DMS53 treated with DMSO at 0.1 percent for 48 hours (cell line): Measurements from ENCODE around the gene OSM.

ENCODE experiments used
- DNase-seq: peaks from one replicate; lab custom pipeline; 2025; ENCODE audit not compliant: unreplicated experiment; lab: John Stamatoyannopoulos, UW

Gene OSM

DNA sequence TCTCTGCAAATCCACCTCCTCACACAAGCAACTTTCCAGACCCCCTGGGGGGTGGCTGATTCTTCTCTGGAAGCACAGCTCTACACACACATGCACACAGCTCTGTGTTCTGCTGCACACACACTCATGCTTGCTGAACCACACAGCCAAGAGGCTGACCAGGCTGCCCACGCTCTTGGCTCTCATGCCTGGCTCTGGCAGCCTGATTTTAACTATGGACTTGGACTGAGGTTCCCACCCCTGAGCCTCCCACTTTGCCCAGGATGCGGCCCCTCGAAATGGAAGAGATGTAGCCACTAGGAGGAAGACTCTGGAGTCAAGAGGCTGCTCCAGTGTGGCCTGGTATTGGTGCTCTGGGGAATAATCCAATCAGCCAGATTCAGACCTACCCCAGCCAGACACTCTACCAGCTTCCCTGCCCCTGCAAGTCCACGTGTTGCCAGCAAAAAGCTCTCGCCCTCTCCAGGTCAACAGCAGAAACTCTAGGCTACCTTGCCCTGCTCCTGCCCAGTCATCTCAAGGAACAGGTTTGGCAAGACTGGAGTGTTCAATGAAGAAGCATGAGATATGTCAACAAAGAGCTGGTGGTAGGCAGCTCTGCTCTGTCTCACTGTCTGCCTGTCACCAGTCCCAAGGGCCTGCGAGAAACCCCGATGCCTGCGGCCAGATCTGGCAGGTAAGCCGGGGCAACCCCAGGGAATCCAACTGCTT lies 31.5 kb upstream of the OSM start:
- DNase-seq, result peak; percentile 65

DNA sequence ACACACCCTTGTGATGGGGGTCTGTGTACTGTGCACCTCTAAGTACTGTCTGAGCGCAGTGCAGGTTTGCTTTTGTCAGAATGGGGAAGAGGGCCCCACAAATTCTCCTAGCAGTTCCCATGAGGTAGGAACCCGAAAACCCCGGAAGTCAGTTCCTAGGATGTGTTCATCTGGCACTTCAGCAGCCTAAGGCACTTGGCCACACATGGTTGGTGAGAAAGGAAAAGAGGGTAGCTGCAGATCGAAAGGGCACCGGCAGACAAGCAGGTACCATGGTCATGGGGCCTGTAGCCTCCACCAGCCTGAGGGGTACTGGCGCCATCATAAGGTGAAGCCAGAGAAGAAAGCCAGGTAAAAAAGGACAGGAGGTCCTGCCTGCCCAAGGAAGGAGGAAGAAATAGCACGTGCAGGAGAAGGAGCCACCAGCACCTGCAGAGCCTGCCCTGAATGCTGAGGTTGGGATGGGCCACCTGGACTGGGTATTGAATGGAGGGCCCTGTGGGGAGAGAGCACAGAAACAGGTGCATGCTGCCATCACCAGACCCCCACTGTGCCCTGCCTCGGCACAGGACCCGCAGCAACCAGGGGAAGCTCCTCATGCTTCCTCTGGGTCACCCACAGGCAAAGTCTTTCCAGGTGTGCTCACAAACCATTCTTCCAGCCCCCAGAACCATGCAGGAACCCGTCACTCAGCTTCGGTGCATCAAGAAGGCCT lies 30.8 kb upstream of the OSM start:
- DNase-seq, result no peak

DNA sequence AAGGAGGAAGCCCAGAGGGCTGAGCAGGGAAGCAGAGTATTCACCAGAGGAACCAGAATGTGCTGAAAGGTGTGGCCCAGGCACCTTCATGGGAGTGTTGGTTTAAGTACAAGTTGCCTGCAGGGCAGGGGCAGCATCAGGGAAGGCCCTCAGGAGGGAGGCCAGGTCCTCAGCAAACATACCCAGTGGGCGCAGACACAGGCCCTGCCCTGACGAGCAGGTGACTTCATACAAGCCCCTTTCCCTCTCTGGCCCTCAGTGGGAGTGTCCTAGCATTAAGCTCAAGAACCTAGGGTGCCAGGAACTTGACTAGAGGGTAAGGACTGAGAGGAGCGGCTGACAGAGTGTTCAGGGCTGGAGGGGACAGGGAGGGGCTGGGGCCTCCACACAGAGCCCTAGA lies 30.2 kb upstream of the OSM start:
- DNase-seq, result no peak

DNA sequence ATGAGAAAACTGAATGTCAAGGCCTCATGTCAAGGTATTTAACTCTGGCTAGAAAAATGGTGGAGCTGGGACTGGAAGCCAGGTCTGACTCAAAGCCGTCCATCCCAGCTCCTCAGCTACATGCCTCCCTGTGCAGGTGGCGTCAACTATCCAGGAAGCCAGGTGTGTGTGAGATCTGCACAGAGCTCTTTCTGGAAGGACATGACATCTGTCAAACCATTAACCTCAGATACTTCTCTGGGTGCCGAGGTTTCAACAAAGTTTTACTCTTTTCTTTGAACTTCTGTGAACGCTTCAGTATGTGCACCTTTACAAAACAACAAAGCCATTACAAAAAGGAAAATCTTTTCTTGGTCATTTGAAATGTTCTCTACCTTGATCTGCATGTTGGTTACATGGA lies 29.7 kb upstream of the OSM start:
- no peak for DNase-seq

DNA sequence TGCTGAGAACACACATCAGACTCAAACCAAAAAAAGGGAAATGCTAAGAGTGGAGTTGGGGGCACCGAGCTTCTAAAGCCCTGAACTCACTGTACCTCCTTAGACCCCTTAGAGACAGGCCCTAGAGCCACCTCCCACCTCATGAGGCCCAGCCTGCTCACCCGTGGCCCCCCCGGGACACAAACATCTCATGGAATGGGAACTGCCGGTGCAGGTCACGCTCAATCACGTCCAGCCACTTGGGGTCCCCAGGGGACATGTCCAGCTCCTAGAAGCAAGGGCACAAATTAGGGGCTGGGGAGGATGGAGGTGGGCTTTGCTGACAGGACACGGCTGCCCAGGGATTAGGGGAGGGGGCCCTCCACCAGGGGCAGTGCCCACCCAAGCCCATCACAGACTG lies 28.9 kb upstream of the OSM start:
- DNase-seq, result no peak

DNA sequence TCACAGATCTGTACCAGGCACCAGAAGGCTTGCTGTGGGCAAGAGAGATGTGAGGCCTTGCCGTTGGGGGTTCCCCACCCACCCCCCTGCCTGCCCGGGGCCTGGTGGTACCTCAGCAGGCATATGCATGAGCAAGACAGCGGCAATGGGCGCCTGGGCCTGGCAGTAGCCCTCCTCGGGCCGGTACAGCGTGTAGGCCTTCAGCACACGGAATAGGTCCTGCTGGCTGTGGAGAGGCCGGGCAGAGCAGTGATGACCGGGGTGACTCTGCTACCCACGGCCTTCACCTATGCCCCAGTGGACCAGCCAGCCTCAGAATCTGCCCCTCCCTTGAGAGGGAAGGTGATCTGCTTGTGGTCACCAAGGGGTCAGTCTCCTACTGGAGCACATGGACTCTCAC lies 28.2 kb upstream of the OSM start:
- no peak for DNase-seq

DNA sequence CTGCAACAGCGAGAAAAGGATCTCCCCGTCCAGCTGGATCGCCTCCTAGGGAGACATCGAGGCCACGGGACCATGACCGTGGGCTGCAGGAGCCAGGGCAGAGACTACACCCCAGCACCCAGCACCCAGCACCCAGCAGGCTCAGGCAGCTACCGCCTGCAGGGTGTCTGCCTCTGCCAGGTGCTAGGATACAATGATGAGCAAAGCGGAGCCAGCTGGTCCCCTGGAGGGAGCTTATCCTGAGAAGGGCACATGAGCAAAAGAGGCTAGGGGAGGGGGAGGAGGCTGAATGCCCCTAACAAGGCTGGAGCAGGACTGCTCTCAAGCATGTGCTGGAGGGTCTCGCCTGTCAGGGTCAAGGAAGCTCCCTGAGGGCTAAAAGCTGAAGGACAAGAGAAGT lies 27.4 kb upstream of the OSM start:
- DNase-seq, result no peak

DNA sequence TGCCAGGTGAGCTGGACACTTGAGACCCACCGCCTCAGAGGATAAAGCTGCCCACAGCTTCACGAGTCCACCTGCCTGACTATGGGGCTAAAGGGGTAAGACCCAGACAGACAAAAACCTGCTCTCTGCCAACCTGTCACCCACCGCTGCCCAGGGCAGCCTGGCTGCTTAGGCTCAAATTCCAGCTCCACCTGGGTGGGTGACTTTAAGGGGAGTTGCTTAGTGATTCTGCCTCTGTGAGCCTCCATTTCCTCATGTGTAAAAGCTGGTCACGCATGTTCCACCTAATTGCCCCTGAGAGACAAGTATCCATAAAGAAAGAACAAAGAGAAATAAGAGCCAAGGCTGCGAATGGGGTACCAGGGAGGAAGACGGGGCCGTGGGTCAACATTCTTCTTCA lies 26.4 kb upstream of the OSM start:
- DNase-seq, result no peak

DNA sequence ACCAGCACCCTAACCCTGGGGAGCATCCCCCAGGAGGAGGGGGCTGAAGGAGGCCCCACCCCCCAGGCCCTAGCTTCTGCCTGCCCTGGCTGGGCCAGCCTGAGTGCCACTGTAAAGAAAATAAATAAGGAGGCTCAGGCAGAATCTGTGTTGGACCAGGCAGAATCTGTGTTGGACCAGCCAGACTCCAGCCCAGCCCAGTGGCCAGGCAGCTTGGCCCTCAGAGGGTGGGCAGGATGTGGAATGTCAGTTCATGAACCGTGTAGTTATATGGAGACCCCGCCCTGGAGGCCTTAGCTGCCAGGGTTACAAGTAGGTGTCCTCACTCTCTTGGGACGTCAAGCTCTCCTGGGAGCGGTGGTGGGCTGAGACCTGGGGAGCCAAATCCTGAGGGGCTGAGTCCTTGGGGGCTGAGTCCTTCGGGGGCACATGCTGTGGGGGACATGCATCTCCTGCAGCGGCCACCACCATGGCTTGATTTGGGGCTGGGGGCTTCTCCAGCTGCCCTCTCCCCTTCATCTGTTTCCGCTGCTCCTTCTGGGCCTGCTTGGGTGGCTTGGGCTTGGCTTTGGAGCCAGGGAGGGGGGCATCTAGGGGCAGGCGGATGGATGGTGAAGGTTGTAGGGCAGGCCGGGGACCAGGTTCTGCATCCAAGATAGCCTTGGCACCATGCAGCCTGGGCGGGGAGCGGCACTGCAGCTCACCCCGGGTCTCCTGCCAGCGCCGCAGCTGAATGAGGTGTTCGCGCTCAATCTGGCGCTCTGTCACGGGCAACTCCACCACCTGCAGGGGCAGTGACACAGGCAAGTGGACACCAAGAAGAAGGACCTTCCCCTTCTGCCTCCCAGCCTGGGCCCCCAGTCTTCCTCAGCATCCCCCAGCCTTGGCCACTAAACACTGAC lies 25.7 kb upstream of the OSM start:
- DNase-seq, result no peak

DNA sequence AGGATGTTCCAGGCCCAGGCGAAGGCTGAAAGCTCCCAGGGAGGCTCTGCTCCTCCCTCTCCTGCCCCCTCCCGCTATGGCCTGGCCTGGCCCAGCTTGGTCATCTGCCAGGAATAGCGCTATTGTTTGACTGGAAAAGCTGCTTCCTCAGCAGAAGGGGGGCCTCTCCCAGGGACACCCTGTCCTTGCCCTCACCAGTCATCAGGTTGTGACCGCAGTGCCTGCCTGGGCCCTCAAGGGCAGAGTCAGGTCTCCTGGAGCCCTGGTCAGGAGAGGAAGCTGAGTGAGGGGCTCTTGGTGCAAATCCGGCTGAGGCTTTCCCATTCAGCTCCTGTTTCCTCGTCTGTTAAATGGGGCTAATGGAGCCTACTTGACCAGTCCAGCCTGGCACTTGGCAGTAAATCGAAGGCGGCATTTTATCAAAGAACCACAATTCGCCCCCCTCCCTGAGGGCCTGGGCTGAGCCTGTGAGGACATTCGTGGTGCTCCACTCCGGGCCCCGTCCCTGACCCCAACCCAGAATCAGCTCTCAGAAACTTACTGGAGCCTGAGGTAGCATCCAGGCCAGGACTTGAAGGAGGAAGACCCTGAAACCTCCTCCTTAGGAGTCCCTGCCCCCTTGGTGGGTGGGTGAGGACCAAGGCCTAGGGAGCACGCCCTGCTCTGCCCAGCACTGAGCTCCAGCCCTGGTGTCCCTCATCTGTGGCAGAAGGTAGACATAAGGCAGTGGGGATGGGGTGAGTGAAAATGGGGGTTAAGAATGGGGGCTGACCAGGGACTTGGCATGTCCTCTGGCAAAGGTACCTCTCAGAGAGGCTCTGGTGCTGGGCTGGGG lies 24.6 kb upstream of the OSM start:
- peak; percentile 24 for DNase-seq

DNA sequence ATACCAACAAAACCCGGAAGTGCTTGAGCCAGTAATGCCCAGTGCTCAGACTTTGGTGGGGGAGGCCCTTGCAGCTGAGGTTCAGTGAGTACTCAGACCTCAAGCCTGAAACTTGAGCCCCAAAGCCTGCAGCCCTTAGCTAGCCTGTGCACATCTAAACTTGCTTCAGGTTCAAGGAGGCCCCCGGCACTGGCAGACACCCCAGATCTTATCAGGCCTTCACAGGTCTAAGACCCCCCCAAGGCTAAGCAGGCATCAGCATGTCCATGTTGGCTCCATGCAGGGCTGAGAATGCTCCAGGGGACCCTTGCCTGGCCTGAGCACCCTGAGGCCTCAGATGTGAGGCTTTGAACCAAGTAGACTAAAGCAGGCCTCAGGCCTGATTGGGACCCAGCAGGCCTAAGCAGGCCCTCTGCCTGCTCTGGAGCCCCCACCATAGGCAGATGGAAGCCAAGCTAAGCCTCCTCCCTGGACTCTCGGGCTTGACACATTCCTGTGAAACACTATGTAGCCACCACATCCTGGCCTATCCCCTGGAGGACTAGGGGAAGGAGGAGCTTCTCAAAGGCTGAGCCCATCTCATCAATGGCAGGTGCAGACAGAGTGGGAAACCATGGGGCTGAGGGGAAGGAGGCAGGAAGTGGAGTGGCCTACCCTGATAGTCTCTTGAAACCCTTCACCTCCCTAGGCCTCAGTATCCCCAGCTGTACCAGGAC lies 23.8 kb upstream of the OSM start:
- peak; percentile 24 for DNase-seq

DNA sequence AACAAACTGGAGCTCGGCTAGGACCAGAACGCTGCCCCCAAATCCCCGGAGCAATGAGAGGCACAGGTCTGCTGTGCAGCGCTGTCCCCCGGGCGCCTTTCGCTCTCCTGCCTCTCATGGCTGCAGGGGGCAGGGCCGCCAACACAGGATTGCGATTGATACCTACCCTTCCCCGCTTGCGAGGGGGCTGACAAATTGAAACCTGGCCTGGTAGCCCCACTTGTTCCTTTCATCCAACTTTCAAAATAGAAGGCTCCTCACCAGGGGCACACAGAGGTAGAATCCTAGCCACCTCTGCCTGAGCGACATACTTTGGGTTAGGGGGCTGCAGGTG lies 23.3 kb upstream of the OSM start:
- DNase-seq, result no peak

DNA sequence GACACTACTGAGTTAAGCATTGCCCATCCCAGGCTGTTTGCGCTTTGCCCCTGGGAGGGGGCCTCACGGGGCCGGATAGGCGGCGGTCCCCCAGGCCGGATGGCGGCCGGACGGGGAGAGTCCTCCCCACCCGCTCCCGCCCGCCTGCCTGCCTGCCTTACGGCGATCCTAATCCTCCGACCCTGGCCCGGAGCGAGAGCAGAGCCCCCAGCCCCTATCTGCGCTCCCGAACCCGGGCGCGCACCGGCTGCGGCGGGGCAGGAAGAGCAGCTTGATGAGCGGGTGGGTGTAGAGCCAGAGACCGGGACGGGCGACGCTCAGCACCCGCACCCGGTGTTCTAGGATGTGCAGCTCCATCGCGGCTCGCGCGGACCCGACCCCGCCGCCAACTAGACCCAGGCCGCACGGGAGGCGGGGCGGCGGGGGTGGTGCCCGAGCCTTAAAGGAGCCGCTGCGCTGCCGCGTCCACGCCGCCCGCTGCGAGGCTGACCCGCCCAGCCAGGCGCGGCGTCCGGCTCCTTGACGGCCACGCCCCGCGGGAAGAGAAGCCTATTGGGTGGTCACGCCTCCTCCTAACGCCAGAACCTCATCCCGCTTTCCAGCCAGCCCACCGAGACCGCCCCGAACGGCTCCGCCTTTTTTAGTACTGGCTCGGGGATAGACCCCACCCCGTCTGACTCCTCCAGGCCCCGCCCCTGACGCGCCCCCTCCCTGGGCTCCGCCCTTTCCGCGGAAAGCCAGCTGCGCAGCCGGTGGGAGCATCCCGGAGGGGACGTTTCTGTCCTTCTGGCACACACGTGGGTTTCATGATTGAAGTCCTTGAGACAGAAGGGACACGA lies 22.7 kb upstream of the OSM start, which contains the start of gene CASTOR1:
TSS of gene CASTOR1 (minus strand) at position 365 of the 839 bp plus-strand sequence. CDS start at position 357, 8 bp downstream.
- DNase-seq, result peak; percentile 74

DNA sequence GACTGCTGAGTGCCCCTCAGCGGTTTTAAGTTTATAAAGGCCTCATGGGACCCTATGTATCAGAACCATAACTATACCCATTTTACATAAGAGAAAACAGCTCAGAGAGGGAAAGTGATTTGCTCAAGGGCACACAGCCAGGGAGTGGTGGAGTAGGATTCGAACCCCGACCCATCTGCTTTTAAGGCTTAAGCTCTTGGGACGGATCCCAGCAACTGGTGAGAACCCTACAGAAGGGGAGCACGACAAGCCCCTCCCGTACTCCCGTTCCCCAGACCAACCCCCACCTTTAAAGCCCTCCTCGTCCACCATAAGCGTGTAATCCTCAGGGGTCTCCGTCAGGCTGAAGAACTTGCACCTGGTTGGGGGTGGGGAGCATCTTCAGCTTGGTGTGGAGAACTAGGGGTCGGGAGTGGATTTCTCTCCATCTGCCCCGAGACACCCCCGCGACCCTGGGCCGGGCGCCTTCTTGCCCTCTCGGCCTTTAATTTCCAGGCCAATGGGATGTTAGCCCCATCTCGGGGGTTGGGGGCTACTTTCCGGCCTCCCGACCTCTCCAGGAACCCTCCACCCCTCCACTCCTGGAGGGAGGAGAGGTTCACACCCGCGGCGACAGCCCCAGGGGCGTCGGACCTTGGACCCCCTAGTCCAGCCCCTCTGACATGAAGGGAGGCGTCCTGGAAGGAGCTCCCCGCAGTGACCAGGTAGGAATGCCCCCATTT lies 21.9 kb upstream of the OSM start:
- no peak for DNase-seq

DNA sequence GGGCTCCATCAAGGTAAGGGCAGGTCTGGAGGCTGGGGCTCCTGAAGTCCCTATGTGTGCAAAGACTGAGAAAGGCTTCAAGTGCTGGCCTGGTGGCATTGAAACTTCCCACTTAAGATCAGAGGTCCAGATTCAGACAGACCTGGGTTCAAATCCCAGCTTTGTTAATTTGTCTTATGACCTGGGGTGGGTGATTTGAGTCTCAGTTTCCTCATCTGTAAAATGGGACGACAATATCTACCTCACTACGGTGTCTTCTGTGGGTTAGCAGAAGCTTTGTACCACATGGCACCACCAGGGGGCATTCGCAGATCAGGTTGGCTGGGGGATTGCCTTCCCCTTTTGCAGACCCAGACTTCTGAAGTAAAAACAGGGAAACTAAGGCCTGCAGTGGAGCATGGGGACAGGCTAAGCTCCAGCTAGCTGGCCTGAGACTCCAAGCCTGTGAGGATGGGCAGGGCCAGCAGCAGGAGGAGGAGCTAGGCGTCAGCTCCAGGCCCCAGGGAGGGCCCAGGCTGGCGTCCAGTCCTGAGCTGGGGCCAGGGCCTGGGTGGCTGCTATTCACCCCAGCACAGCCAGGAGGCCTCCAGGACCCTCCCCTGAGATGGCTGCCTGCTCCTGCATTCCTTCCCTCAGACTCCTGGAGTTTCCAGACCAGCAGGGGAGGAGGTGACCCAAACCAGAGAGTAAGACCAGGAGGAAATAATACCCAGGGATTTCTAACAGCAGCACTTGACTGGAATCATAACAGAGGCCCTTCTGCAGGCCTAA lies 21.2 kb upstream of the OSM start:
- DNase-seq, result peak; percentile 14

DNA sequence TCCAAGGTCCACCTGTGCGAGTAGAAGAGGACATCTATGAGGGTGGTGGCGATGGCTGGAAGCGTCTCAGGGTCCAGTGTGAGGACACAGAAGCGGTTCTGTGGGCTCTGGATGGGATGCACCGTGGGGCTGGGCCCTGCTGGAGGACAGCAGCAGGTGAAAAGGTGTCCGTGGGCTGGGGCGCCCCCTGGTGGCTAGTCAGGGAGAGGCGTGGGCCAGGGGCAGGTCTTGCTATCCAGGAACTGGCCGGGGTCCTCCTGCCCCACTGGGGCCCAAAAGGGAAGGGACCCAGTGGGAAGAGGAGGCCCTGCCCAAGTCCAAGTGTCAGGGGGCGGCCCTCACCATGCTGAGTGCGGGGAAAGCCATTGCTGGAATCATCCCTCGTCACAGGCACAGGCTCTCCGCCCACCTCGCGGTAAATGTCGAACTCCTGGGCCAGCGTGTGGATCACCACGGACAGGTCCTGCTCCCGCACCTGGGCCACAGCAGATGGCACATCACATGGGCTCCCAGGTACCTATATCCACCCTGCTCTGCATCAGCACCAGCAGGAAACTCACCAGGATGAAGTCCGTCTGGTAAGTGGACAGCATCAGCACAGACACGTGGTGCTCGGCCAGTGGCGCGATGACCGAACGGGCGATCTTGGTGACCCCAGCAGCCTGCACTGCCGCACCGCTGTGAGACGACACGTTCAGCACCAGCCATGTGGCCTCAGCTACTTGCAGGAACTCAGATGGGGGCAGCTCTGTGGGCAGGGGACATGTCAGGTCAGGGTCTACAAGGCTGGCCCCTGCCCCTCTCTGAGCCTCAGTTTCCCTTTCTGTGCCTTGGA lies 20.4 kb upstream of the OSM start:
- DNase-seq, result peak; percentile 10

DNA sequence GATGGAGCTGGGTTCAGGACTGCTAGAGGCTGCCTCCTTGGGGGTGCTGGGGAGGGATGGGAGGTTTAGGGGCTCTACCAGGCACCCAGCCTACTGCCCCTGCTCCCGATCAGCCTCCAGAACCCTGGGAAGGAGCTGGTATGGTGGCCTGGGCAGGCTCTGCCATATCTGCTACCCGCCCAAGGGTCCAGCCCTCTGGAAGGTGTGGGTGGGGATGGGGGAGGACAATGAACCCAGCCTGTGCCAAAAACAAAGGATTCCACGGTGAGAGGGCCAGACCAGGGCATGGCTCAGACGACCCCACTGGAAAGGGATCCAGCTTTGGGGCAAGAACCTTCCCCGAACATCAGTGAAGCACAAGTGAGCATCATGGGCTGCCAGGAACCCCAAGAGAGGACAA lies 19.7 kb upstream of the OSM start:
- DNase-seq, result no peak
